Caco-2 (cell line): ENCODE data around the gene SLC16A9. TPM values are rescaled to one million over a fixed set of nuclear protein-coding genes. Genes with fewer than 3 reads are reported as not detected.

ENCODE experiments used
- BruUV-seq: library from RNA; stranded (reverse); fragments of 400-500 nt; replicated peaks from 2 replicates; lab custom pipeline; 2021; lab: Mats Ljungman, UMichigan
- CTCF ChIA-PET: fragments of 300-600 bp; sonication (Branson Sonifier 250); formaldehyde crosslinking; loops from one replicate; lab custom pipeline; 2022; ENCODE audit warnings: antibody characterized with exemption; lab: Charles Lee
- POLR2A ChIA-PET: fragments of 300-600 bp; sonication (Branson Sonifier 250); formaldehyde crosslinking; loops from one replicate; lab custom pipeline; 2022; ENCODE audit warnings: antibody characterized with exemption; lab: Charles Lee
- DNase-seq, 2 experiments: peaks; one replicate each; pipeline versions ENCODE4 v3.0.0 to v3.0.0-alpha.2; 2020 to 2022
- H3K27me3 ChIP-seq: replicated peaks from 2 replicates; pipeline ENCODE4 v1.6.0; 2011; ENCODE audit warnings: low read length; ENCODE audit not compliant: control insufficient read depth, insufficient read depth
- H3K36me3 ChIP-seq: 2 replicates; pipeline ENCODE4 v1.5.1; 2011; ENCODE audit warnings: low read length; ENCODE audit not compliant: control insufficient read depth, insufficient read depth
- H3K4me1 ChIP-seq: fragments of 250-450 bp; sonication (Bioruptor Pico); 2 replicates; pipeline ENCODE4 v1.5.1; 2020; ENCODE audit warnings: mild to moderate bottlenecking
- H3K4me3 ChIP-seq: 2 replicates; pipeline ENCODE4 v1.5.1; 2011; ENCODE audit warnings: low read depth, mild to moderate bottlenecking, control low read depth, low read length
- H3K9me3 ChIP-seq: fragments of 250-450 bp; sonication (Bioruptor Pico); 2 replicates; pipeline ENCODE4 v1.5.1; 2020; ENCODE audit warnings: mild to moderate bottlenecking, moderate library complexity
- H3K27ac Mint-ChIP-seq: one replicate; pipeline ENCODE4 v1.8.0; 2022; ENCODE audit warnings: mixed read lengths; ENCODE audit not compliant: unreplicated experiment
- H3K27me3 Mint-ChIP-seq: one replicate; pipeline ENCODE4 v1.8.0; 2022; ENCODE audit warnings: mixed read lengths; ENCODE audit not compliant: insufficient read depth, unreplicated experiment
- H3K36me3 Mint-ChIP-seq: one replicate; pipeline ENCODE4 v1.8.0; 2022; ENCODE audit warnings: mild to moderate bottlenecking, mixed read lengths; ENCODE audit not compliant: insufficient read depth, unreplicated experiment
- H3K4me1 Mint-ChIP-seq: one replicate; pipeline ENCODE4 v1.8.0; 2022; ENCODE audit warnings: low read depth, mixed read lengths; ENCODE audit not compliant: unreplicated experiment
- H3K4me3 Mint-ChIP-seq: one replicate; pipeline ENCODE4 v1.8.0; 2022; ENCODE audit warnings: mild to moderate bottlenecking, moderate library complexity, mixed read lengths; ENCODE audit not compliant: unreplicated experiment
- H3K9me3 Mint-ChIP-seq: one replicate; pipeline ENCODE4 v1.8.0; 2022; ENCODE audit warnings: mixed read lengths; ENCODE audit not compliant: unreplicated experiment
- CTCF ChIP-seq, 2 experiments: fragments of 200-600 bp in 1 of 2; IDR thresholded peaks; 1 replicate in 1 of 2; 2 replicates in 1 of 2; pipeline versions ENCODE4 v1.5.1 to v1.8.0; 2011 to 2022; ENCODE audit warnings: antibody characterized with exemption in 1 of 2, control low read depth in 1 of 2, inconsistent platforms in 1 of 2, low read depth in 1 of 2, low read length in 1 of 2, mild to moderate bottlenecking in 1 of 2, moderate library complexity in 1 of 2; ENCODE audit not compliant: insufficient read depth in 1 of 2, severe bottlenecking in 1 of 2, unreplicated experiment in 1 of 2
- intact Hi-C: fragments of 100-400 bp; cut with micrococcal nuclease; formaldehyde crosslinking; loops from one replicate; pipeline ENCODE4 v1.10.0; 2022; ENCODE audit not compliant: unreplicated experiment
- total RNA-seq: library from RNA; stranded (reverse); gene quantifications from 2 replicates; pipeline ENCODE4 v1.2.3, GENCODE V29; 2022

SLC16A9 gene
- total RNA-seq, 1 experiment from 2014 or later = 0.45 TPM

- no TSS peak for BruUV-seq
These were observed 8.6 kb upstream of the SLC16A9 start for GRCh38 chr10:59718257-59718656.

GRCh38 chr10:59713196-59713821 is 3.7 kb upstream of the SLC16A9 start:
- H3K27me3 ChIP-seq = peaks cover 5% of the 10 kb centered on the region
- H3K4me1 ChIP-seq = no peaks in the 10 kb centered on the region
- no peak overlapping the region for H3K4me3 Mint-ChIP-seq
- BruUV-seq = no TSS peak
- ChIA-PET POLR2A (no interaction called here), CTCF (no interaction called here)
- H3K4me1 Mint-ChIP-seq = no peaks in the 10 kb centered on the region
- intact Hi-C loops = no loop called here
- no peak for DNase-seq
- no peaks in the 10 kb centered on the region for H3K9me3 Mint-ChIP-seq
- peaks cover 40% of the 10 kb centered on the region for H3K27me3 Mint-ChIP-seq
- no peak overlapping the region for H3K27ac Mint-ChIP-seq
- H3K9me3 ChIP-seq = no peaks in the 10 kb centered on the region
- TF ChIP-seq CTCF (IDR thresholded peaks at IDR 0.05; ENCODE audit: insufficient read depth in 1 of 2, low read depth in 1 of 2, low read length in 1 of 2, severe bottlenecking in 1 of 2, unreplicated experiment in 1 of 2) = no peak
- no peaks in the 10 kb centered on the region for H3K36me3 ChIP-seq
- H3K36me3 Mint-ChIP-seq = no peaks in the 10 kb centered on the region
- no peak overlapping the region for H3K4me3 ChIP-seq

More at GRCh38 chr10:59718257-59718656, 8.6 kb upstream of the SLC16A9 start:
- peaks cover 3% of the 10 kb centered on the region; the same call in 1 of the 2 replicates for H3K9me3 ChIP-seq
- Mint-ChIP-seq H3K4me3 (no peak overlapping the region), H3K9me3 (peaks cover 13% of the 10 kb centered on the region), H3K36me3 (no peaks in the 10 kb centered on the region), H3K27me3 (peaks cover 19% of the 10 kb centered on the region), H3K4me1 (no peaks in the 10 kb centered on the region), H3K27ac (no peak overlapping the region)
- intact Hi-C loops = no loop called here
- no peaks in the 10 kb centered on the region for H3K36me3 ChIP-seq
- no peak for TF ChIP-seq CTCF (IDR thresholded peaks at IDR 0.05; ENCODE audit: insufficient read depth in 1 of 2, low read depth in 1 of 2, low read length in 1 of 2, severe bottlenecking in 1 of 2, unreplicated experiment in 1 of 2)
- no peak overlapping the region for H3K4me3 ChIP-seq
- CTCF ChIA-PET = no interaction called here
- no peak for DNase-seq
- H3K4me1 ChIP-seq = no peaks in the 10 kb centered on the region
- no peaks in the 10 kb centered on the region for H3K27me3 ChIP-seq
- POLR2A ChIA-PET = no interaction called here

GRCh38 chr10:59711871-59712494 is 2.3 kb upstream of the SLC16A9 start:
- no peaks in the 10 kb centered on the region for H3K36me3 Mint-ChIP-seq
- H3K27me3 Mint-ChIP-seq = peaks cover 40% of the 10 kb centered on the region
- H3K27me3 ChIP-seq = peaks cover 5% of the 10 kb centered on the region
- intact Hi-C loops = no loop called here
- no peak overlapping the region for H3K4me3 Mint-ChIP-seq
- BruUV-seq = no TSS peak
- no peaks in the 10 kb centered on the region for H3K9me3 ChIP-seq
- no peaks in the 10 kb centered on the region for H3K4me1 ChIP-seq
- no peaks in the 10 kb centered on the region for H3K36me3 ChIP-seq
- no peaks in the 10 kb centered on the region for H3K9me3 Mint-ChIP-seq
- TF ChIP-seq CTCF (IDR thresholded peaks at IDR 0.05; ENCODE audit: insufficient read depth in 1 of 2, low read depth in 1 of 2, low read length in 1 of 2, severe bottlenecking in 1 of 2, unreplicated experiment in 1 of 2) = no peak
- DNase-seq = no peak
- no peak overlapping the region for H3K4me3 ChIP-seq
- H3K27ac Mint-ChIP-seq = no peak overlapping the region
- POLR2A ChIA-PET = interaction anchor here (0.6 kb wide), 1 partner anchor 230 kb away, joined by 3 read pairs; no protein-coding TSS in a partner anchor
- CTCF ChIA-PET = interaction anchor here (1.0 to 1.1 kb wide), 2 partner anchors 86 to 119 kb away, joined by 3 read pairs; no protein-coding TSS in a partner anchor
- H3K4me1 Mint-ChIP-seq = no peaks in the 10 kb centered on the region
